ENCODE data around the gene AAR2. TPM values are rescaled to one million over a fixed set of nuclear protein-coding genes. Genes with fewer than 3 reads are reported as not detected.

AAR2 gene
- total RNA-seq, 1 experiment from 2014 or later, result 57.0 TPM

- DNase-seq (ENCODE audit: low spot score), result no peak
Measured at GRCh38 chr20:36277546-36277945, 41.3 kb downstream of the AAR2 start.

- DNase-seq (ENCODE audit: low spot score), result no peak
Measured at GRCh38 chr20:36279362-36279761, 43.1 kb downstream of the AAR2 start.

- no peak for DNase-seq (ENCODE audit: low spot score)
Measured at GRCh38 chr20:36279776-36280175, 43.5 kb downstream of the AAR2 start.

GRCh38 chr20:36281785-36282380 is 45.6 kb downstream of the AAR2 start:
- DNase-seq (ENCODE audit: low spot score), result no peak

GRCh38 chr20:36284751-36285150 is 48.5 kb downstream of the AAR2 start:
- DNase-seq (ENCODE audit: low spot score), result no peak

- no peak for DNase-seq (ENCODE audit: low spot score)
Measured at GRCh38 chr20:36285746-36286447, 49.6 kb downstream of the AAR2 start.

GRCh38 chr20:36297656-36298055 is 61.4 kb downstream of the AAR2 start:
- no peak for DNase-seq (ENCODE audit: low spot score)

GRCh38 chr20:36298061-36298460 is 61.8 kb downstream of the AAR2 start:
- no peak for DNase-seq (ENCODE audit: low spot score)

- DNase-seq (ENCODE audit: low spot score), result no peak
Measured at GRCh38 chr20:36298795-36299339, 62.6 kb downstream of the AAR2 start.

- no peak for DNase-seq (ENCODE audit: low spot score)
Measured at GRCh38 chr20:36299459-36299858, 63.2 kb downstream of the AAR2 start.

GRCh38 chr20:36301359-36302119 is 65.3 kb downstream of the AAR2 start:
- no peak for DNase-seq (ENCODE audit: low spot score)

- no peak for DNase-seq (ENCODE audit: low spot score)
Measured at GRCh38 chr20:36303020-36303595, 66.8 kb downstream of the AAR2 start.

- no peak for DNase-seq (ENCODE audit: low spot score)
Measured at GRCh38 chr20:36303831-36304230, 67.6 kb downstream of the AAR2 start.

GRCh38 chr20:36304786-36305495 is 68.7 kb downstream of the AAR2 start:
- DNase-seq (ENCODE audit: low spot score), result no peak

GRCh38 chr20:36305602-36306551 is 69.6 kb downstream of the AAR2 start, which contains the start of gene DLGAP4:
Gene DLGAP4, plus strand, starts transcription at chr20:36306339. Its CDS starts 125,379 bp downstream, at chr20:36431718.
- no peak for DNase-seq (ENCODE audit: low spot score)

Other genes with a start within 250 kb of the AAR2 start
- 74.9 and 76.8 TPM in 2 replicates for gene EPB41L1, start 81.7 kb upstream of the AAR2 start, total RNA-seq (2014; rRNA removed; shearing (Covaris generic))
- 21.4 and 37.0 TPM in 2 replicates for gene DLGAP4, start 69.9 kb downstream of the AAR2 start, total RNA-seq (2014; rRNA removed; shearing (Covaris generic))

Measured in HT-29 (cell line).